ENCODE measurements around the gene SEMA5A. TPM values are rescaled to one million over a fixed set of nuclear protein-coding genes. Genes with fewer than 3 reads are reported as not detected.

SEMA5A gene
- total RNA-seq, 1 experiment from 2014 or later = 9.3 TPM

GRCh38 chr5:9399094-9399493 lies 146.8 kb downstream of the SEMA5A start:
- Mint-ChIP-seq H3K9me3 (peaks cover 6% of the 10 kb centered on the region), H3K36me3 (0 out of 2 replicates have a peak, but pooled peaks cover 5% of the 10 kb centered on the region), H3K27ac (no peak overlapping the region), H3K4me1 (peaks cover 13% of the 10 kb centered on the region), H3K4me3 (no peak overlapping the region), H3K27me3 (ENCODE audit: low read depth) (no peaks in the 10 kb centered on the region)
- CTCF ChIA-PET = no interaction called here
- no peak for TF ChIP-seq FOXP1 (CRISPR knock-in tag; IDR thresholded peaks at IDR 0.05; ENCODE audit: borderline replicate concordance)
- no peak for TF ChIP-seq ELF4 (CRISPR knock-in tag; IDR thresholded peaks at IDR 0.05; ENCODE audit: low read depth)
- TF ChIP-seq ESRRA (CRISPR knock-in tag; IDR thresholded peaks at IDR 0.05; ENCODE audit: borderline replicate concordance) = no peak
- no peak for TF ChIP-seq GRHL2 (CRISPR knock-in tag; IDR thresholded peaks at IDR 0.05; ENCODE audit: insufficient replicate concordance, severe bottlenecking)
- TF ChIP-seq RORB (CRISPR knock-in tag; IDR thresholded peaks at IDR 0.05) = no peak
- ATAC-seq (no peak), DNase-seq (ENCODE audit: low spot score) (no peak)
- POLR2A ChIA-PET = no interaction called here

GRCh38 chr5:9398227-9398626 lies 147.6 kb downstream of the SEMA5A start:
- no peaks in the 10 kb centered on the region for H3K27me3 Mint-ChIP-seq (ENCODE audit: low read depth)
- TF ChIP-seq IRF1 (CRISPR knock-in tag; IDR thresholded peaks at IDR 0.05) (no peak), ZBTB43 (CRISPR knock-in tag; IDR thresholded peaks at IDR 0.05) (no peak)
- peaks cover 6% of the 10 kb centered on the region for H3K9me3 Mint-ChIP-seq
- 0 out of 2 replicates have a peak, but pooled peaks cover 5% of the 10 kb centered on the region for H3K36me3 Mint-ChIP-seq
- DNase-seq (ENCODE audit: low spot score) = no peak
- no peak overlapping the region for H3K4me3 Mint-ChIP-seq
- ChIA-PET POLR2A (no interaction called here), CTCF (no interaction called here)
- peaks cover 13% of the 10 kb centered on the region for H3K4me1 Mint-ChIP-seq
- H3K27ac Mint-ChIP-seq = no peak overlapping the region
- no peak for ATAC-seq

GRCh38 chr5:9396285-9396770 lies 149.5 kb downstream of the SEMA5A start:
- peak; percentile 53 for ATAC-seq
- no peak overlapping the region for H3K27ac Mint-ChIP-seq
- ChIA-PET POLR2A (no interaction called here), CTCF (no interaction called here)
- no peak overlapping the region for H3K4me3 Mint-ChIP-seq
- H3K9me3 Mint-ChIP-seq = peaks cover 6% of the 10 kb centered on the region
- 0 out of 2 replicates have a peak, but pooled peaks cover 5% of the 10 kb centered on the region for H3K36me3 Mint-ChIP-seq
- peaks cover 13% of the 10 kb centered on the region for H3K4me1 Mint-ChIP-seq
- no peak for DNase-seq (ENCODE audit: low spot score)
- H3K27me3 Mint-ChIP-seq (ENCODE audit: low read depth) = no peaks in the 10 kb centered on the region
- TF ChIP-seq ZNF396 (CRISPR knock-in tag; IDR thresholded peaks at IDR 0.05; ENCODE audit: borderline replicate concordance) (no peak), MYBL2 (CRISPR knock-in tag; IDR thresholded peaks at IDR 0.05) (no peak), ZNF425 (CRISPR knock-in tag; conservative IDR thresholded peaks at IDR 0.05) (no peak), ZSCAN18 (CRISPR knock-in tag; IDR thresholded peaks at IDR 0.05) (no peak), ELF4 (CRISPR knock-in tag; IDR thresholded peaks at IDR 0.05; ENCODE audit: low read depth) (no peak), MXD4 (CRISPR knock-in tag; IDR thresholded peaks at IDR 0.05; ENCODE audit: borderline replicate concordance) (no peak), NFE2L1 (CRISPR knock-in tag; IDR thresholded peaks at IDR 0.05) (no peak), ARID4B (CRISPR knock-in tag; IDR thresholded peaks at IDR 0.05; ENCODE audit: borderline replicate concordance) (no peak), ESRRA (CRISPR knock-in tag; IDR thresholded peaks at IDR 0.05; ENCODE audit: borderline replicate concordance) (no peak), ZNF138 (CRISPR knock-in tag; conservative IDR thresholded peaks at IDR 0.05) (no peak), E2F4 (CRISPR knock-in tag; IDR thresholded peaks at IDR 0.05; ENCODE audit: borderline replicate concordance, low read depth) (no peak), TEAD4 (CRISPR knock-in tag; IDR thresholded peaks at IDR 0.05) (no peak), ZBTB43 (CRISPR knock-in tag; IDR thresholded peaks at IDR 0.05) (no peak), SMAD3 (CRISPR knock-in tag; IDR thresholded peaks at IDR 0.05; ENCODE audit: borderline replicate concordance) (no peak)

Measured in WTC11 (cell line).